PFSK-1 (cell line): ENCODE measurements around the gene ESRRG.

ENCODE experiments used
- FOXP2 ChIP-seq: optimal IDR thresholded peaks from 2 replicates; pipeline ENCODE3; 2011; ENCODE audit warnings: borderline replicate concordance, control low read depth, inconsistent platforms; ENCODE audit not compliant: insufficient read depth; ENCODE audit errors: extremely low read length, extremely low read depth
- POLR2AphosphoS5 ChIP-seq: IDR thresholded peaks from 2 replicates; pipeline ENCODE4 v1.6.1; 2012; ENCODE audit warnings: low read depth, mild to moderate bottlenecking, control low read depth, low read length, moderate library complexity
- SIN3A ChIP-seq: IDR thresholded peaks from 2 replicates; pipeline ENCODE4 v1.6.1; 2012; ENCODE audit warnings: mild to moderate bottlenecking, low read length, moderate library complexity, borderline replicate concordance; ENCODE audit not compliant: insufficient read depth
- TAF1 ChIP-seq: IDR thresholded peaks from 2 replicates; pipeline ENCODE4 v1.6.1; 2012; ENCODE audit warnings: low read length, control low read depth, borderline replicate concordance; ENCODE audit not compliant: insufficient read depth
- TF ChIP-seq, protein P1 (sequence below), 2 experiments: IDR thresholded peaks; 2 replicates each; pipeline versions ENCODE4 v1.6.1 to v1.8.0; 2011 to 2012; ENCODE audit warnings: low read depth in 2 of 2, low read length in 2 of 2, control low read depth in 1 of 2, inconsistent platforms in 1 of 2, mild to moderate bottlenecking in 1 of 2, moderate library complexity in 1 of 2; ENCODE audit not compliant: insufficient read depth in 1 of 2

The ESRRG gene

GRCh38 chr1:216580538-216581057 is 142.6 kb downstream of the ESRRG start:
- TF ChIP-seq, protein P1, sequence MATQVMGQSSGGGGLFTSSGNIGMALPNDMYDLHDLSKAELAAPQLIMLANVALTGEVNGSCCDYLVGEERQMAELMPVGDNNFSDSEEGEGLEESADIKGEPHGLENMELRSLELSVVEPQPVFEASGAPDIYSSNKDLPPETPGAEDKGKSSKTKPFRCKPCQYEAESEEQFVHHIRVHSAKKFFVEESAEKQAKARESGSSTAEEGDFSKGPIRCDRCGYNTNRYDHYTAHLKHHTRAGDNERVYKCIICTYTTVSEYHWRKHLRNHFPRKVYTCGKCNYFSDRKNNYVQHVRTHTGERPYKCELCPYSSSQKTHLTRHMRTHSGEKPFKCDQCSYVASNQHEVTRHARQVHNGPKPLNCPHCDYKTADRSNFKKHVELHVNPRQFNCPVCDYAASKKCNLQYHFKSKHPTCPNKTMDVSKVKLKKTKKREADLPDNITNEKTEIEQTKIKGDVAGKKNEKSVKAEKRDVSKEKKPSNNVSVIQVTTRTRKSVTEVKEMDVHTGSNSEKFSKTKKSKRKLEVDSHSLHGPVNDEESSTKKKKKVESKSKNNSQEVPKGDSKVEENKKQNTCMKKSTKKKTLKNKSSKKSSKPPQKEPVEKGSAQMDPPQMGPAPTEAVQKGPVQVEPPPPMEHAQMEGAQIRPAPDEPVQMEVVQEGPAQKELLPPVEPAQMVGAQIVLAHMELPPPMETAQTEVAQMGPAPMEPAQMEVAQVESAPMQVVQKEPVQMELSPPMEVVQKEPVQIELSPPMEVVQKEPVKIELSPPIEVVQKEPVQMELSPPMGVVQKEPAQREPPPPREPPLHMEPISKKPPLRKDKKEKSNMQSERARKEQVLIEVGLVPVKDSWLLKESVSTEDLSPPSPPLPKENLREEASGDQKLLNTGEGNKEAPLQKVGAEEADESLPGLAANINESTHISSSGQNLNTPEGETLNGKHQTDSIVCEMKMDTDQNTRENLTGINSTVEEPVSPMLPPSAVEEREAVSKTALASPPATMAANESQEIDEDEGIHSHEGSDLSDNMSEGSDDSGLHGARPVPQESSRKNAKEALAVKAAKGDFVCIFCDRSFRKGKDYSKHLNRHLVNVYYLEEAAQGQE (IDR thresholded peaks at IDR 0.05; ENCODE audit: insufficient read depth in 1 of 2, low read depth in 2 of 2, low read length in 2 of 2) = no peak
- TF ChIP-seq TAF1 (no peak), SIN3A (no peak), FOXP2 (no peak), POLR2AphosphoS5 (no peak)

- TF ChIP-seq SIN3A (0 out of 2 replicates have a peak, but pooled peaks have one; percentile 42), TAF1 (no peak)
These were observed 146.8 kb downstream of the ESRRG start for GRCh38 chr1:216576234-216576937.

- TF ChIP-seq, protein P1 (IDR thresholded peaks at IDR 0.05; ENCODE audit: insufficient read depth in 1 of 2, low read depth in 2 of 2, low read length in 2 of 2) = no peak
- TF ChIP-seq FOXP2 (no peak), POLR2AphosphoS5 (no peak), TAF1 (no peak), SIN3A (no peak)
These were observed 156.5 kb downstream of the ESRRG start for GRCh38 chr1:216566641-216567205.

DNA sequence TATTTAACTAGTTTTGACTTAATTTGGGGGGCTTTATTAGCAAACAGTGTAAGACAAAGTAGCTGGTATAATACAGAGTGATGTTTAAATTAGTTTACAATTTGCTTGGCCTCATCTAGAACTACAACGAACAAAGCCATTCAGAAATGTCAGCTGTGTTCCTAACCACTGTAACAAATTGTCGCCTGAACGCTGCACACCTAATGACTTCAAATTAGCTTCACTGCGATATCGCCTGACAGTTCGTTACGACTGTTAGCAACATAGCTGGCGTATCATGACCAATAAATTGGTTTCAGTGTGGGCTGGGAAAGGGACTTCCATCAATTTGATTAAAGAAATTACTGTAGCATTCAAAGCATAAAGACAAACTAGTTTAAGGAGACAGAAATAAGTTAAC is 160.1 kb downstream of the ESRRG start:
- TF ChIP-seq, protein P1 (IDR thresholded peaks at IDR 0.05; ENCODE audit: insufficient read depth in 1 of 2, low read depth in 2 of 2, low read length in 2 of 2) = no peak

GRCh38 chr1:216562383-216562782 is 160.8 kb downstream of the ESRRG start:
- TF ChIP-seq POLR2AphosphoS5 (no peak), TAF1 (no peak), FOXP2 (no peak), SIN3A (no peak)
- TF ChIP-seq, protein P1 (IDR thresholded peaks at IDR 0.05; ENCODE audit: insufficient read depth in 1 of 2, low read depth in 2 of 2, low read length in 2 of 2) = no peak
